ENCODE data around the gene VANGL2. TPM values are rescaled to one million over a fixed set of nuclear protein-coding genes. Genes with fewer than 3 reads are reported as not detected.
"Not testable (repeated sequence)": the region's sequence is repeated elsewhere in the genome, so short reads cannot be mapped to it uniquely, and the experiment has no call there.

The VANGL2 gene
- total RNA-seq, 2 donors from 2014 or later, result 3.9 to 10.3 TPM

DNA sequence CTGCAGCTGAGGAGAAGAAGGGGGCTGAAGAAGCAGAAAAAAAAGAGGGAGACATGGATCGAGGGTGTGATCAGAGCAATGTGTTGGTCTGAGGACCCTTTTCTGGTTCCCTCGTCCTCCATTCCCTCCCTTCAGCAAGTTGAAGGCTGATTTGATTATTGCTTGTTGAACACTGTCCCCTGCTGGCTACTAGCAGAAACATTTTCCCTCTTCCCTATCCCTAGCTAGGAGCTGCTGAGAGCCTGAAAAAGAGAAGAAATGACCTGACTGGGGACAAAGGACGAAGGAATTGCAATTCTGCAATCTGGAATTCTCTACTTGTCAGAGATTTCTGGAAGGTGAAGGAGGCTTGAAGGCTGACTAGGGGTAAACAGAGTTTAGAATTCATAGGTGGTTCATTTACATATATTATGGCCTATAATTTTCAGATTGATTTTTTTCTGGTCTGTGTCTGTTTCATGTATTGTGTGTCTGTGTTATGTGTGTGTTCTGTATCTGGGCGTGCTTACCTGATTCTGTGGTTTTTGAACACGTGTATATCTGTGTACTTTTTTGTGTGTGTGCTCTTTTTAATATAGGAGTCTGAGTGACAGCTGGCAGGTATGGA, 23.7 kb upstream of the VANGL2 start:
- no peaks in the 10 kb centered on the region for H3K9me3 ChIP-seq
- H3K27ac ChIP-seq, result no peak overlapping the region
- no peaks in the 10 kb centered on the region for H3K36me3 ChIP-seq
- intact Hi-C loops (cut with DNase I), result loop anchor here (5.0 to 10.0 kb wide), 2 partner anchors 184 to 292 kb away; partner anchors contain the start of genes CASQ1 and KCNJ9
- TF ChIP-seq, protein P1, sequence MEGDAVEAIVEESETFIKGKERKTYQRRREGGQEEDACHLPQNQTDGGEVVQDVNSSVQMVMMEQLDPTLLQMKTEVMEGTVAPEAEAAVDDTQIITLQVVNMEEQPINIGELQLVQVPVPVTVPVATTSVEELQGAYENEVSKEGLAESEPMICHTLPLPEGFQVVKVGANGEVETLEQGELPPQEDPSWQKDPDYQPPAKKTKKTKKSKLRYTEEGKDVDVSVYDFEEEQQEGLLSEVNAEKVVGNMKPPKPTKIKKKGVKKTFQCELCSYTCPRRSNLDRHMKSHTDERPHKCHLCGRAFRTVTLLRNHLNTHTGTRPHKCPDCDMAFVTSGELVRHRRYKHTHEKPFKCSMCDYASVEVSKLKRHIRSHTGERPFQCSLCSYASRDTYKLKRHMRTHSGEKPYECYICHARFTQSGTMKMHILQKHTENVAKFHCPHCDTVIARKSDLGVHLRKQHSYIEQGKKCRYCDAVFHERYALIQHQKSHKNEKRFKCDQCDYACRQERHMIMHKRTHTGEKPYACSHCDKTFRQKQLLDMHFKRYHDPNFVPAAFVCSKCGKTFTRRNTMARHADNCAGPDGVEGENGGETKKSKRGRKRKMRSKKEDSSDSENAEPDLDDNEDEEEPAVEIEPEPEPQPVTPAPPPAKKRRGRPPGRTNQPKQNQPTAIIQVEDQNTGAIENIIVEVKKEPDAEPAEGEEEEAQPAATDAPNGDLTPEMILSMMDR (IDR thresholded peaks at IDR 0.05), result peak; percentile 89
- H3K9ac ChIP-seq (ENCODE audit: low read depth in 2 of 2, low read length in 2 of 2), result no peak overlapping the region
- DNase-seq, result peak; percentile 37
- H3K27me3 ChIP-seq, result no peaks in the 10 kb centered on the region
- peaks cover 9% of the 10 kb centered on the region for H3K4me1 ChIP-seq
- H3K4me3 ChIP-seq, result no peak overlapping the region

DNA sequence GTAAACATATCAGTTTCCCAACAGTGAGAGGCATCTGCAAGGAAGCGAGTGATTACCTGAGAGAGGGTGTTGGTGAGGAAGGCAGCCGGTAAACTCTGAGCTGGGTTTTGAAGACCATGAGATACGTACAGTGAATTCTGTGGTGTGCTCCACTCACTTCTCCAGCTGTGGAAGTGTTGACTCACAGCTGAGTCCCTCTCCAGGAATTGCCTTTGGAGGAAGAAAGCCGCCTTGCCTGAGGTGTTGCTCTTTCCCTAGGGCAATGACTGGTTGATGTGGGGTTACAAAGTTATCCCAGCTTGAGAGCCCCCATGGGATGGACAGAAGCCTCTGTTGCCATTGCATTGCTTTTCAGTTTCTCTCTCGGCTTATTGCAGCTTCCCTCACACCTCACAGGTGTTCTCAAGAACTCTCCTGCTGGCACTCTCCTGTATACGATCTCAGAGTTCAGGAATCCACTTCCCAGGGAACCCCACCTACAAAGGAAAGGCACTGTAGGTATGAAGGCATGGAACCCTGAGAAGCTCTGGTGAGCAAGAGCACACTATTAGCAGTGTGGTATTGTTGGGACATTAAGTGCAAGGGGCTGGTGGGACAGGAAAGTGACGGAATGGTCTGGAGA, 22.7 kb upstream of the VANGL2 start:
- Histone ChIP-seq H3K4me3 (no peak overlapping the region), H3K27me3 (no peaks in the 10 kb centered on the region), H3K27ac (no peak overlapping the region), H3K9ac (ENCODE audit: low read depth in 2 of 2, low read length in 2 of 2) (no peak overlapping the region), H3K4me1 (peaks cover 9% of the 10 kb centered on the region), H3K36me3 (no peaks in the 10 kb centered on the region), H3K9me3 (no peaks in the 10 kb centered on the region)
- intact Hi-C loops (cut with DNase I), result loop anchor here (5.0 to 10.0 kb wide), 2 partner anchors 185 to 293 kb away; partner anchors contain the start of genes CASQ1 and KCNJ9
- TF ChIP-seq, protein P1 (IDR thresholded peaks at IDR 0.05), result no peak
- no peak for DNase-seq

DNA sequence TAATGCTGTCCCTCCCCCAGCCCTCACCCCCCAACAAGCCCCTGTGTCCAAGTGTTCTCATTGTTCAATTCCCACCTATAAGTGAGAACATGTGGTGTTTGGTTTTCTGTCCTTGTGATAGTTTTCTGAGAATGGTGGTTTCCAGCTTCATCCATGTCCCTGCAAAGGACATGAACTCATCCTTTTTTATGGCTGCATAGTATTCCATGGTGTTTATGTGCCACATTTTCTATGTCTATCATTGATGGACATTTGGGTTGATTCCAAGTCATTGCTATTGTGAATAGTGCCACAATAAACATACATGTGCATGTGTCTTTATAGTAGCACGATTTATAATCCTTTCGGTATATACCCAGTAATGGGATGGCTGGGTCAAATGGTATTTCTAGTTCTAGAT, 15.6 kb upstream of the VANGL2 start:
- H3K9me3 ChIP-seq; H3K4me1 ChIP-seq; H3K9ac ChIP-seq (ENCODE audit: low read depth in 2 of 2, low read length in 2 of 2); H3K27me3 ChIP-seq; DNase-seq; H3K4me3 ChIP-seq; intact Hi-C loops (cut with DNase I); H3K36me3 ChIP-seq; H3K27ac ChIP-seq: not testable (repeated sequence)

DNA sequence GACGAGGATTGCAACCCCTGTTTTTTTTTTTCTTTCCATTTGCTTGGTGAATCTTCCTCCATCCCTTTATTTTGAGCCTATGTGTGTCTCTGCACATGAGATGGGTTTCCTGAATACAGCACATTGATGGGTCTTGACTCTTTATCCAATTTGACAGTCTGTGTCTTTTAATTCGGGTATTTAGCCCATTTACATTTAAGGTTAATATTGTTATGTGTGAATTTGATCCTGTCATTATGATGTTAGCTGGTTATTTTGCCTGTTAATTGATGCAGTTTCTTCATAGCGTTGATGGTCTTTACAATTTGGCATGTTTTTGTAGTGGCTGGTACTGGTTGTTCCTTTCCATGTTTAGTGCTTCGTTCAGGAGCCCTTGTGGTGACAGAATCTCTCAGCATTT, 12.0 kb upstream of the VANGL2 start:
- H3K27ac ChIP-seq; DNase-seq; intact Hi-C loops (cut with DNase I); H3K4me3 ChIP-seq; H3K36me3 ChIP-seq; H3K4me1 ChIP-seq; H3K27me3 ChIP-seq; H3K9ac ChIP-seq (ENCODE audit: low read depth in 2 of 2, low read length in 2 of 2); H3K9me3 ChIP-seq: not testable (repeated sequence)

DNA sequence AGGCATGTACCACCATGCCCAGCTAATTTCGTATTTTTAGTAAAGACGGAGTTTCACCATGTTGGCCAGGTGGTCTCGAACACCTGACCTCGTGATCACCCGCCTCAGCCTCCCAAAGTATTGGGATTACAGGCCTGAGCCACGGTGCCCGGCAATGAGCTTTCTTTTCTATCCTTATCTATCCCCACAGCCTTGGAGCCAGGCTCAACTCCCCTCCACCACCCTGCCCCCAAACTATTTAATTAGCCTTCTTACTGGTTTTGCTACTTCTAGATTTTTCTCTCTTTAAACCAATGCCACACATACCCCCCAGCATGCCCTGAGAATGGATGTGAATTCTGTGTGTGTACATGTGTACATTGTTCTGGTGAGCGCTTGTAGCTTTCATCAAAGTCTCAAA, 5.7 kb upstream of the VANGL2 start:
- no peaks in the 10 kb centered on the region for H3K4me1 ChIP-seq
- H3K36me3 ChIP-seq, result no peaks in the 10 kb centered on the region
- peak; percentile 9 for DNase-seq
- H3K4me3 ChIP-seq, result no peak overlapping the region
- H3K9me3 ChIP-seq, result no peaks in the 10 kb centered on the region
- intact Hi-C loops (cut with DNase I), result no loop called here
- no peaks in the 10 kb centered on the region for H3K27me3 ChIP-seq
- TF ChIP-seq, protein P1 (IDR thresholded peaks at IDR 0.05), result no peak
- no peak overlapping the region for H3K9ac ChIP-seq (ENCODE audit: low read depth in 2 of 2, low read length in 2 of 2)
- H3K27ac ChIP-seq, result no peak overlapping the region

DNA sequence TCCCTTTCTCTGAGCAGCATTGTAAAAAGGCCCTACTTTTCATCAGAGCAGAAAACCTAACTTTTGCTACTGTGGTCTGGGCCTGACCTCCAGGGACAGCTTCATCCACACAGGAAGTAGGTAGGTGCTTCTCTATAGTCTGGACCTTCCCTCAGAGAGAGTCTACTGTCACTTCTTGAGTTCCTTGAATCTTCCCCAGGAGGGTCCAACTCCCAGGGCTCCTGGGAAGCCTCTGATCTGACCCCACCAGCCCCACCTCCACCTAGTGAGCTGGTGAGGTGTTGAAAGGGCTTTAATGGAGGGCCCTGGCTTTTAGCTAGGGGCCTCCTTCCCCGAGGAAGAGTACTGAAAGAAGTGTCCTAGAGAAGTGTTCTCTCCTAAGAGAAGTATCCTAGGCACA, 2.7 kb upstream of the VANGL2 start:
- H3K9ac ChIP-seq (ENCODE audit: low read depth in 2 of 2, low read length in 2 of 2), result no peak overlapping the region
- H3K9me3 ChIP-seq, result no peaks in the 10 kb centered on the region
- H3K27me3 ChIP-seq, result no peaks in the 10 kb centered on the region
- TF ChIP-seq, protein P1 (IDR thresholded peaks at IDR 0.05), result no peak
- H3K4me1 ChIP-seq, result no peaks in the 10 kb centered on the region
- DNase-seq, result peak; percentile 3
- H3K27ac ChIP-seq, result no peak overlapping the region
- no peak overlapping the region for H3K4me3 ChIP-seq
- intact Hi-C loops (cut with DNase I), result no loop called here
- H3K36me3 ChIP-seq, result no peaks in the 10 kb centered on the region

Data from colonic mucosa (tissue), 4 donors.